WTC11 (cell line): ENCODE results near the gene GRID2. TPM values are rescaled to one million over a fixed set of nuclear protein-coding genes. Genes with fewer than 3 reads are reported as not detected.

Experiments
- ATAC-seq: fragments of 200-7000 bp; cut with Tn5 transposase; 2 replicates; pipeline ENCODE4 v1.10.0; 2021; ENCODE audit warnings: mild to moderate bottlenecking, moderate library complexity
- CTCF ChIA-PET: fragments of 300-600 bp; sonication (Branson Sonifier 250); formaldehyde crosslinking; loops from one replicate; lab custom pipeline; 2021; ENCODE audit warnings: antibody characterized with exemption; lab: Charles Lee
- POLR2A ChIA-PET: fragments of 350-600 bp; sonication (Branson Sonifier 250); formaldehyde crosslinking; loops from one replicate; lab custom pipeline; 2021; ENCODE audit warnings: antibody characterized with exemption; lab: Charles Lee
- DNase-seq: peaks from one replicate; pipeline ENCODE4 v3.0.0; 2021; ENCODE audit warnings: low spot score
- H3K27ac Mint-ChIP-seq: 2 replicates; pipeline ENCODE4 v1.8.0; 2021; ENCODE audit warnings: mixed read lengths
- H3K27me3 Mint-ChIP-seq: 2 replicates; pipeline ENCODE4 v1.8.0; 2021; ENCODE audit warnings: low read depth, mild to moderate bottlenecking, moderate library complexity, mixed read lengths
- H3K36me3 Mint-ChIP-seq: 2 replicates; pipeline ENCODE4 v1.8.0; 2021; ENCODE audit warnings: mixed read lengths
- H3K4me1 Mint-ChIP-seq: 2 replicates; pipeline ENCODE4 v1.8.0; 2022; ENCODE audit warnings: mixed read lengths
- H3K4me3 Mint-ChIP-seq: 2 replicates; pipeline ENCODE4 v1.8.0; 2021; ENCODE audit warnings: mild to moderate bottlenecking, moderate library complexity, mixed read lengths
- H3K9me3 Mint-ChIP-seq: 2 replicates; pipeline ENCODE4 v1.8.0; 2021; ENCODE audit warnings: mixed read lengths
- CREB1 ChIP-seq: sonication (generic); formaldehyde crosslinking; IDR thresholded peaks from 2 replicates; pipeline ENCODE4 v1.8.0; 2023; ENCODE audit warnings: mild to moderate bottlenecking, missing genetic modification reagents
- E2F1 ChIP-seq: sonication (generic); formaldehyde crosslinking; IDR thresholded peaks from 2 replicates; pipeline ENCODE4 v1.8.0; 2022; ENCODE audit warnings: mild to moderate bottlenecking, missing genetic modification reagents
- E2F4 ChIP-seq: sonication (generic); formaldehyde crosslinking; IDR thresholded peaks from 2 replicates; pipeline ENCODE4 v1.8.1; 2022; ENCODE audit warnings: low read depth, mild to moderate bottlenecking, moderate library complexity, missing genetic modification reagents, borderline replicate concordance
- FOXP4 ChIP-seq: sonication (generic); formaldehyde crosslinking; IDR thresholded peaks from 2 replicates; pipeline ENCODE4 v1.8.0; 2022; ENCODE audit warnings: mild to moderate bottlenecking, missing genetic modification reagents
- IRF2 ChIP-seq: sonication (generic); formaldehyde crosslinking; IDR thresholded peaks from 2 replicates; pipeline ENCODE4 v1.8.0; 2022; ENCODE audit warnings: low read depth, missing genetic modification reagents, borderline replicate concordance
- NFE2L1 ChIP-seq: sonication (generic); formaldehyde crosslinking; IDR thresholded peaks from 2 replicates; pipeline ENCODE4 v1.8.1; 2023; ENCODE audit warnings: missing genetic modification reagents
- NR3C1 ChIP-seq: sonication (generic); formaldehyde crosslinking; conservative IDR thresholded peaks from 2 replicates; pipeline ENCODE4 v1.8.1; 2023; ENCODE audit warnings: low read depth, mild to moderate bottlenecking, missing genetic modification reagents
- PRRX2 ChIP-seq: fragments of 250-450 bp; sonication (Bioruptor Pico); IDR thresholded peaks from 2 replicates; pipeline ENCODE4 v1.8.0; 2021; ENCODE audit warnings: mild to moderate bottlenecking
- ZNF232 ChIP-seq: sonication (generic); formaldehyde crosslinking; IDR thresholded peaks from 2 replicates; pipeline ENCODE4 v1.8.0; 2022; ENCODE audit warnings: mild to moderate bottlenecking, missing genetic modification reagents
- total RNA-seq: library from RNA; stranded (reverse); gene quantifications from 3 replicates; pipeline ENCODE4 v1.2.3, GENCODE V29; 2021
- TF ChIP-seq, protein P1 (sequence below): sonication (generic); formaldehyde crosslinking; IDR thresholded peaks from 2 replicates; pipeline ENCODE4 v1.8.1; 2022; ENCODE audit warnings: mild to moderate bottlenecking, moderate library complexity, missing genetic modification reagents
- TF ChIP-seq, protein P2 (sequence below): fragments of 250-450 bp; sonication (Bioruptor Pico); conservative IDR thresholded peaks from 2 replicates; pipeline ENCODE4 v1.9.0; 2021; ENCODE audit warnings: mild to moderate bottlenecking
- TF ChIP-seq, protein P3 (sequence below): sonication (generic); formaldehyde crosslinking; IDR thresholded peaks from 2 replicates; pipeline ENCODE4 v1.8.1; 2023; ENCODE audit warnings: mild to moderate bottlenecking, missing genetic modification reagents, borderline replicate concordance

Gene GRID2
- total RNA-seq, 1 experiment from 2014 or later: 26.8 TPM

- TF ChIP-seq, protein P1, sequence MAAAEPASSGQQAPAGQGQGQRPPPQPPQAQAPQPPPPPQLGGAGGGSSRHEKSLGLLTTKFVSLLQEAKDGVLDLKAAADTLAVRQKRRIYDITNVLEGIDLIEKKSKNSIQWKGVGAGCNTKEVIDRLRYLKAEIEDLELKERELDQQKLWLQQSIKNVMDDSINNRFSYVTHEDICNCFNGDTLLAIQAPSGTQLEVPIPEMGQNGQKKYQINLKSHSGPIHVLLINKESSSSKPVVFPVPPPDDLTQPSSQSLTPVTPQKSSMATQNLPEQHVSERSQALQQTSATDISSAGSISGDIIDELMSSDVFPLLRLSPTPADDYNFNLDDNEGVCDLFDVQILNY (CRISPR knock-in tag): no peak
Measured at GRCh38 chr4:93317057-93317456, 1013.3 kb downstream of the GRID2 start (continued).

- peaks cover 5% of the 10 kb centered on the region for H3K4me1 Mint-ChIP-seq
- no peaks in the 10 kb centered on the region for H3K27me3 Mint-ChIP-seq
- TF ChIP-seq, protein P2, sequence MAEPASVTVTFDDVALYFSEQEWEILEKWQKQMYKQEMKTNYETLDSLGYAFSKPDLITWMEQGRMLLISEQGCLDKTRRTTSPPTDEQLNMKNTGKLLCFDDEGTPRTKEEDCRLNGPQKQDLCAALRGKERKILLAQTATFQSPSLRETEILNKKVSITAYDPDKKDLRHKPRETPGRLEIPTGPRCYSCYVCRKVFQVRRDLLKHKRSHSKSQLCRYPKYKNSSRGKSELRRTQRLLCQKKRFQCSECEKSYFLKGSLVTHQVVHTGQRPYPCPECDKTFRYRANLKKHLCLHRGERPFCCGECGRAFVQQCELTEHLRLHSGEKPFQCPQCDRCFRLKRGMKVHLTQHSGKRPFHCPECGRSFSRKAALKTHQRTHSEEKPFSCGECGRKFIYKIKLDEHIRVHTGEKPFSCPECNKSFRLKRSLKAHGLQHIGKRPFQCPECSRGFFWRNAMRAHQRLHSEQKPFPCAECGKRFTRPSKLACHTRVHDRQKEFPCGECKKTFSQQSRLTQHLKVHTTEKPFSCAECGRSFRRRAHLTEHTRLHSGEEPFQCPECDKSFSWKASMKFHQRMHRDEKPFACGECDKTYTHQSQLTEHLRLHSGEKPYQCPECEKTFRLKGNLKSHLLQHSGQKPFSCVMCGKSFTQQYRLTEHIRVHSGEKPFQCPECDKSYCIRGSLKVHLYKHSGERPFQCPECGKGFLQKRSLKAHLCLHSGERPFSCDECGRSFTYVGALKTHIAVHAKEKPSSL (CRISPR knock-in tag): no peak
- no peak for TF ChIP-seq E2F4
- no peak for TF ChIP-seq FOXP4 (CRISPR knock-in tag)
- TF ChIP-seq NFE2L1 (CRISPR knock-in tag): no peak
- no peak for TF ChIP-seq ZNF232
- TF ChIP-seq NR3C1 (CRISPR knock-in tag): no peak
- TF ChIP-seq PRRX2: no peak
- no peak for TF ChIP-seq E2F1 (CRISPR knock-in tag)
- no peak for TF ChIP-seq IRF2
- no peak for TF ChIP-seq CREB1 (CRISPR knock-in tag)
- TF ChIP-seq, protein P1 (CRISPR knock-in tag): no peak
- TF ChIP-seq, protein P3, sequence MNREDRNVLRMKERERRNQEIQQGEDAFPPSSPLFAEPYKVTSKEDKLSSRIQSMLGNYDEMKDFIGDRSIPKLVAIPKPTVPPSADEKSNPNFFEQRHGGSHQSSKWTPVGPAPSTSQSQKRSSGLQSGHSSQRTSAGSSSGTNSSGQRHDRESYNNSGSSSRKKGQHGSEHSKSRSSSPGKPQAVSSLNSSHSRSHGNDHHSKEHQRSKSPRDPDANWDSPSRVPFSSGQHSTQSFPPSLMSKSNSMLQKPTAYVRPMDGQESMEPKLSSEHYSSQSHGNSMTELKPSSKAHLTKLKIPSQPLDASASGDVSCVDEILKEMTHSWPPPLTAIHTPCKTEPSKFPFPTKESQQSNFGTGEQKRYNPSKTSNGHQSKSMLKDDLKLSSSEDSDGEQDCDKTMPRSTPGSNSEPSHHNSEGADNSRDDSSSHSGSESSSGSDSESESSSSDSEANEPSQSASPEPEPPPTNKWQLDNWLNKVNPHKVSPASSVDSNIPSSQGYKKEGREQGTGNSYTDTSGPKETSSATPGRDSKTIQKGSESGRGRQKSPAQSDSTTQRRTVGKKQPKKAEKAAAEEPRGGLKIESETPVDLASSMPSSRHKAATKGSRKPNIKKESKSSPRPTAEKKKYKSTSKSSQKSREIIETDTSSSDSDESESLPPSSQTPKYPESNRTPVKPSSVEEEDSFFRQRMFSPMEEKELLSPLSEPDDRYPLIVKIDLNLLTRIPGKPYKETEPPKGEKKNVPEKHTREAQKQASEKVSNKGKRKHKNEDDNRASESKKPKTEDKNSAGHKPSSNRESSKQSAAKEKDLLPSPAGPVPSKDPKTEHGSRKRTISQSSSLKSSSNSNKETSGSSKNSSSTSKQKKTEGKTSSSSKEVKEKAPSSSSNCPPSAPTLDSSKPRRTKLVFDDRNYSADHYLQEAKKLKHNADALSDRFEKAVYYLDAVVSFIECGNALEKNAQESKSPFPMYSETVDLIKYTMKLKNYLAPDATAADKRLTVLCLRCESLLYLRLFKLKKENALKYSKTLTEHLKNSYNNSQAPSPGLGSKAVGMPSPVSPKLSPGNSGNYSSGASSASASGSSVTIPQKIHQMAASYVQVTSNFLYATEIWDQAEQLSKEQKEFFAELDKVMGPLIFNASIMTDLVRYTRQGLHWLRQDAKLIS (CRISPR knock-in tag): no peak
- H3K4me3 Mint-ChIP-seq: no peak overlapping the region
- peaks cover 9% of the 10 kb centered on the region; the same call in 1 of the 2 replicates for H3K36me3 Mint-ChIP-seq
- ATAC-seq: no peak
- H3K9me3 Mint-ChIP-seq: peaks cover 11% of the 10 kb centered on the region
- H3K27ac Mint-ChIP-seq: no peak overlapping the region
- ChIA-PET POLR2A (no interaction called here), CTCF (no interaction called here)
- no peak for DNase-seq
Measured at GRCh38 chr4:93317561-93317960, 1013.8 kb downstream of the GRID2 start.
